Inflammatory macrophage treated with lipopolysaccharide for 4 hours (primary cell): ENCODE results near the gene ABCC3.
A peak's percentile ranks its signal among the peaks of the same experiment; 100 is the strongest.

Experiments
- DNase-seq: peaks from one replicate; pipeline ENCODE4 v3.0.0-alpha.2; 2020

ABCC3 gene

GRCh38 chr17:50608700-50609379 is 25.8 kb upstream of the ABCC3 start:
- DNase-seq: no peak

DNA sequence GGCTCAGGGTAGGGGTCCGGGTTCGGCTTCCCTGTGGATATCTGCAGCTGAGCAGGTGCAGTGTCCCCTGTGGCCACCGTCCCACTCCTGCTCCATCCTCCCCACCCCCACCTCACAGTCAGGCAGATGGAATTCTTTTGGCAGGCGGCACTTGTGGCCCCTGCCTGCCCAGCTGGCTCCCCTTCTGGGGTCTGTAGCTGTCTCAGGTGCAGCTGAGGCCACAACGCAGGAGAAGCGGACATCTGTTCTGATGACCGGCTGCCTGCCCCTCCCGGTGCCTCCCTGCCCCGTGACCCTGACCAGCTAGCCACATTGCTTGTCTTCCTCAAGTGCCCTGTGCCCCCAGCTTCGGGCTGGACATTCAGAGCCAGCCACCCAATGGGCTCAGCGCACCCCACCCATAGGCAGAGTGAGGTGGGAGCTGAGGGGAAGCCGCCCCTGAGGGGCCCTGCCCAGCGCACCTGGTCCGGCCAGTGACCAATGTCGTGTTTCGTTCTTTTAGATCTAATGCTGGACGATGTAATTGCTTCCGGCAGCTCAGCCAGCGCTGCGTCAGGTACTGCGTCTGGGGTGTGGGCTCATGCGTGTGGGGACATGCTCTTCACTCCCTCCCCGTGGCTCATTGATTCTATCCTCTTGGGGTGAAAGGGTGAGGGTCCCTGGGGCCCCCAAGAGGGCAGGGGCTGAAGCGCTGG is 25.2 kb upstream of the ABCC3 start:
- no peak for DNase-seq

DNA sequence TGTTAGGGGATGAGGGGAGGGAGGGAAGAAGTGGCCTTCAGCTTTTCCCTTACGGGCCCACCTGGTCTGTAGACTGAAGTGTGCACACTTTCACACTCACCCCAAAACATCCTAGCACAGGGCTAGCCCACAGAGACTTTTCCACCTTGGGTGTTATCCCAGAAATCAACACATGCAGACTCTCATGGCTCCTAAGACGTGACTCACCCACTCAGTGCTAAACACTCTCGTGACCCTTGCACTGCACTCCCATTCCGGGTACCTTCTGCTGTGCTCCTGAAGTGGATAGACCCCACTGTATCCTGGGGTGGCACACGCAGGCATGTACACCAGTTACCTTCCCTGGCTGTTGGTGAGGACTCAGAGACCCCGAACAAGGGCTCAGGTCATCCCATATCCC is 23.0 kb upstream of the ABCC3 start:
- DNase-seq: no peak

DNA sequence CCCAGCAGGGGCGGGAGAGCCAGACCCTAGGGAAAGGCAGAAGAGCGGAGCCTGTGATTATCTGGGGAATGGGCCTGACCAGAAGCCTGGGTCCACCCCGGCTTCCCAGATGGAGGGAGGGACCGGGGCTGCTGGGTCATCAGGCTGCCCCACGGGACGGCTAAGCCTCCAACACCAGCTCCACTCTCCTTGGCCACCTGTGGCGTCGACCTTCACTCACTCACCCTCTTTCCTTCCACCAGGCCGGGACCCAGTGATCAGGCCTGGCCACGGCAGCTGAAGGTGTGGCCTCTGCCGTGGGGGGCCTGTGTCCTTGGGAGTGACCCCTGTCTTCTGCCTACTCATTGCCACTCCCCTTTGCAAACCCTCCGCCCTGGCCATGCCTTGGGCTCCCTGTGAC is 22.4 kb upstream of the ABCC3 start:
- no peak for DNase-seq

DNA sequence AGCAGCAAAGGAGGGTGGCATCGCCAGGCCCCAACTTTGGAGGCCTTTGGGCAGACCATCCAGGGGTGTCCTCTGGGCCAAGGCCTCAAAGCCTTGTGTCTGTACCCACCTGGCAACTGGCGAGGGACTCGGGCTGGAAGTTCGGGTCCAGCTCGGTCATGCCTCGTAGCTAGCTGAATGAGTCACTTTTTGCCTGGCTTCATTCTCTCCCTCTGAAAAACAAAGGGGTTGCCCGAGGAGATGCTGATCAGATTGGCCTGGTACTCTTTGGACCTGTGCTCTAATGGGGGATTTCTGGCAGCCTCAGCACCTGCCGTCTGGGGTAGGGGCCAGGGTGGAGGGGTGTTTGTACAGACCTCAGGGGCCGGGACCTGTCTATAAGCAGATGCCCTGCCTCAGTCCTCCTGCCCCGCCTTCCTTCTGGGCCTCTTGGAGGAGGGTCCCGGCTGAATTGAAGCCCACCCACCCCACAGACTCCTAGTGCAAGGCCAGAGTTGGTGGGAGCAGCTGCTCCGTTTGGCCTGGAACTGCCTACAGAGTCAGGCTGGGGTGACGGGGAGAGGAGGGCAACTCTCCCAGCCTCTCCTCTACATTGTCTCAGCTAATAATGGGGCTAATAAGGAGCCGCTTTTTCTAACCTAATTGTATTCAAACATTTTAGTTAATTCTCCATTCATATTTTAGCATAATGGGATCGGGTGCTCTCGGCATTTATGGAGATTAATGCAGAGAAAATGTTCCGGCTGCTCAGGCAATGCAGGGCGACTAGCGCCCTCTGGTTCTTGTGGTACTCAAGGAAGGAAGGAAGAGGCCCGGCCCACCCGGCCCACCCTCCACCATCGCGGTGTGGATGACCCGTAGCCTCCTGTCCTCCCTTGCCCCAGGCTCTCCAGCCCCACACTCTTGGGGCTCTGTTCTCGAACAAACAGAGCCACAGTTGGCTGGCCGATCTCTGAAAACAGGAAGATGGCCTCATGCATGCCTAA is 21.4 kb upstream of the ABCC3 start:
- DNase-seq: no peak

- DNase-seq: no peak
These were observed 20.1 kb upstream of the ABCC3 start for GRCh38 chr17:50614471-50615051.

- no peak for DNase-seq
These were observed 18.9 kb upstream of the ABCC3 start for GRCh38 chr17:50615828-50616227.

GRCh38 chr17:50618300-50618699 is 16.4 kb upstream of the ABCC3 start:
- no peak for DNase-seq

DNA sequence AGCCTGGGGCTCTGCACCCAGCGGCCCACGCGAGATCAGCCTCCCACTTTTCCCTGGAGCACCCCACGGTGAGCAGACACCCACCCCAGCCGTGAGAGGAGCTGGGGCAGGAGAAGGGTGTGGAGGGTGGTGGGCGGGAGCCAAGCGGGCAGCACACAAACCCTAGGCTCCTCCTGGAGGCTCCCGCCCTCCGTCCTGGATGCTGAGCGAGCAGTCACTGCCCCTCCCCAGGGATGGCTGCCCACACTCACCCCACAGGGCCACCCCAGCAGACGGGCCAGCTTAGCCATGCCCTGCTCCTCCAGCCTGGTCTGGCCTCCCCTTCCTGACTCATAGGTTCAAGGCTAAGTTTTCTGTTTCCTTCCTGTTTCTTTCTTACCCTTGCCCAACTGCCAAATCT is 15.7 kb upstream of the ABCC3 start:
- DNase-seq: peak; percentile 84

- no peak for DNase-seq
These were observed 15.2 kb upstream of the ABCC3 start for GRCh38 chr17:50619489-50619888.

- no peak for DNase-seq
These were observed 14.4 kb upstream of the ABCC3 start for GRCh38 chr17:50620237-50620636.

- no peak for DNase-seq
These were observed 13.8 kb upstream of the ABCC3 start for GRCh38 chr17:50620858-50621257.

DNA sequence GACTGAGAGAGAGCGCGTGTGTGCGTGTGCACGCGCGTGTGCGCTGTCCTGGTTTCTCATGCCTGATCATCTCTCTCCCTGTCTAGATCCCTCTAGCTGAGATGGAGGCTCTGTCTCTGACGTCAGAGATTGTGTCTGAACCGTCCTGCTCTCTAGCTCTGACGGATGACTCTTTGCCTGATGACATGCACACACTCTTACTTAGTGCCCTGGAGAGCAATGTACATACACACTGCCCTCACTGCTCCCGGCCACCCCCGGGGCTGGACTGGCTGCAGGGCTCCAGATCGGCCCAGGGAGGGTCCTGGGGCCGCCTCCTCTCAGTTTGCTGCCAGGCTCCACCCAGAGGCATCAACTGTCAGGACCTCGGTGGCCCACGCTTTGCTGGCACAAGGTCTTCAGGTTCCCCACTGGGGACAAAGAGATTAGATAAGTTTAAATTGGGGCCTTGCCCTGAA is 13.1 kb upstream of the ABCC3 start:
- DNase-seq: peak; percentile 42

DNA sequence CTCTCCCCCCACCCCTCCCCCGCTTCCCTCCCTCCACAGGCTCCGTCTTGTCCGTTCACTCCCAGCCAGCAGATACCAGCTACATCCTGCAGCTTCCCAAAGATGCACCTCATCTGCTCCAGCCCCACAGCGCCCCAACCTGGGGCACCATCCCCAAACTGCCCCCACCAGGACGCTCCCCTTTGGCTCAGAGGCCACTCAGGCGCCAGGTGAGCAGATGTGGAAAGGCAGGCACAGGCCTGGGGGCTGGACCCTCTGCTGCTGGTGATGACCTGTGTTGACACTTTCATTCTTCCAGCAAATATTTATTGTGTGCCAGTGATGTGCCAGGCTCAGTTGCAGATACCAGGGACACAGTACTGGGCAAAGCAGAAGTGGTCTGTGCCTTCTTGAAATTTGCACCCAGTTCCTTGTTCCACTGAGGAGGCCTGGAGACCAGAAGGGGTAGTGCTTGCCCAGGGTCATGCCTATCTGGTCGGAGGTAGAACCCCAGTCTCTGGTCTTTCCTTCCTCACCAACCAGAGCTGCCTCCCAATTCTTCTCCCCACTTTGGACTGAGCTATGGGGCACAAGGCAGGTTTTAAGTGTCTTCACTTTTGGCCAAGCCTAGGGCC is 10.3 kb upstream of the ABCC3 start:
- peak; percentile 53 for DNase-seq

DNA sequence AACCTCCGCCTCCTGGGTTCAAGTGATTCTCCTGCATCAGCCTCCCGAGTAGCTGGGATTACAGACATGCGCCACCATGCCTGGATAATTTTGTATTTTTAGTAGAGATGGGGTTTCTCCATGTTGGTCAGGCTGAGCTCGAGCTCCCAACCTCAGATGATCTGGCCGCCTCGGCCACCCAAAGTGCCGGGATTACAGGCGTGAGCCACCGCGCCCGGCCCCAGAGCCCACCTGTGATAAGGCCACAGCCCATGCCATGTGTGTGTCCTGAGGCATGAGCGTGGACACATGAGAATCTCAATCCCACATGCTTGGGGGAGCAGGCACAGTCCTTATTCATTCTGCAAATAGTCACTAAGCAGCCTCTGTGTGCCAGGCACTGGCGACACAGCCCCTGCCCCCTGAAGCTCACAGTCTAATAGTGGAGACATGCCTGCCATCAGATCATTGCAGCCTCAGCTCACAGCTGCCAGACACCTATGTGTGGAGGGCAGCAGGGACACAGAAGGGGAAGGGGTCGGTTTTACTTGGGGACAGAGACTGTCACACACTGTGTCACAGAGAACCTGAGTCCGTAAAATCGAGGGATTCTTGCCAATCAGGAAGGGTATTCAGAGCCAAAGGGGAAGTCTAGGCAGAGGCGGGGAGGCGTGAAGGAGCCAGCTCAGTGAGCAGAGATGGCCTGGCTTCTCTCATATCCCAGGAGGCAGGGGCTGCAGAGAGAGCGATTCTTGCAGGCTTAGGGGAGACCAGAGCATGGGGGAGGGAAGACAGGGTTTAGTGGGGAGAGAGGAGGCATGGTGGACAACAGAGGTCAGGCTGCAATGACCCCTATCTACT is 9.4 kb upstream of the ABCC3 start:
- no peak for DNase-seq

DNA sequence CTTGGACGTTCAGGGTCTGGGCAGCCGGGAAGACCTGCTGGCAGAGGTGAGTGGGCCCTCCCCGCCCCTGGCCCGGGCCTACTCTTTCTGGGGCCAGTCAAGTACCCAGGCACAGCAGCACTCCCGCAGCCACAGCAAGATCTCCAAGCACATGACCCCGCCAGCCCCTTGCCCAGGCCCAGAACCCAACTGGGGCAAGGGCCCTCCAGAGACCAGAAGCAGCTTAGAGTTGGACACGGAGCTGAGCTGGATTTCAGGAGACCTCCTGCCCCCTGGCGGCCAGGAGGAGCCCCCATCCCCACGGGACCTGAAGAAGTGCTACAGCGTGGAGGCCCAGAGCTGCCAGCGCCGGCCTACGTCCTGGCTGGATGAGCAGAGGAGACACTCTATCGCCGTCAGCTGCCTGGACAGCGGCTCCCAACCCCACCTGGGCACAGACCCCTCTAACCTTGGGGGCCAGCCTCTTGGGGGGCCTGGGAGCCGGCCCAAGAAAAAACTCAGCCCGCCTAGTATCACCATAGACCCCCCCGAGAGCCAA is 8.6 kb upstream of the ABCC3 start:
- DNase-seq: peak; percentile 57

DNA sequence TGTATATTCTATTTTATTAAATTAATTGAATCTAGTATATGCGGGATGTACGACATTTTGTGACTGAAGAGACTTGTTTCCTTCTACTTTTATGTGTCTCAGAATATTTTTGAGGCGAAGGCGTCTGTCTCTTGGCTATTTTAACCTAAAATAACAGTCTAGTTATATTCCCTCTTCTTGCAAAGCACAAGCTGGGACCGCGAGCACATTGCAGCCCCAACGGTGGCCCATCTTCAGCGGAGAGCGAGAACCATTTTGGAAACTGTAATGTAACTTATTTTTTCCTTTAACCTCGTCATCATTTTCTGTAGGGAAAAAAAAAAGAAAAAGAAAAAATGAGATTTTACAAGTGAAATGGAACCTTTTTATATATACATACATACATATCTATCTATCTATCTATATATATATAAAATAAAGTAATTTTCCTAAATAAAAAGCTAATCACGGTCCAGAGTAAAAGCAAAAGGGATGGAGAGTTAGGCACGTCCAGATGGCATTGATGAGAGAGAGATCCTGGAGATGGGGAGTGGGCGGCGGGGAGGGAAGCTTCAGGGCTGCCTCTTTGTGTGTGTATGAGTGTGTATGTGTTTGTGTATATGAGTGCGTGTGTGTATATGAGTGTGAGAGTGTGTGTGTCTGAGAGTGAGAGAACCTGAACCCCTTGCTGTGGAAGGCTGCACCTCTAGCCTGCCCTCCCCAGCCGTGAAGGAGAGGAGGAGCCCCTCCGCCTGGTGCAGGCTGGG is 7.5 kb upstream of the ABCC3 start:
- DNase-seq: no peak

DNA sequence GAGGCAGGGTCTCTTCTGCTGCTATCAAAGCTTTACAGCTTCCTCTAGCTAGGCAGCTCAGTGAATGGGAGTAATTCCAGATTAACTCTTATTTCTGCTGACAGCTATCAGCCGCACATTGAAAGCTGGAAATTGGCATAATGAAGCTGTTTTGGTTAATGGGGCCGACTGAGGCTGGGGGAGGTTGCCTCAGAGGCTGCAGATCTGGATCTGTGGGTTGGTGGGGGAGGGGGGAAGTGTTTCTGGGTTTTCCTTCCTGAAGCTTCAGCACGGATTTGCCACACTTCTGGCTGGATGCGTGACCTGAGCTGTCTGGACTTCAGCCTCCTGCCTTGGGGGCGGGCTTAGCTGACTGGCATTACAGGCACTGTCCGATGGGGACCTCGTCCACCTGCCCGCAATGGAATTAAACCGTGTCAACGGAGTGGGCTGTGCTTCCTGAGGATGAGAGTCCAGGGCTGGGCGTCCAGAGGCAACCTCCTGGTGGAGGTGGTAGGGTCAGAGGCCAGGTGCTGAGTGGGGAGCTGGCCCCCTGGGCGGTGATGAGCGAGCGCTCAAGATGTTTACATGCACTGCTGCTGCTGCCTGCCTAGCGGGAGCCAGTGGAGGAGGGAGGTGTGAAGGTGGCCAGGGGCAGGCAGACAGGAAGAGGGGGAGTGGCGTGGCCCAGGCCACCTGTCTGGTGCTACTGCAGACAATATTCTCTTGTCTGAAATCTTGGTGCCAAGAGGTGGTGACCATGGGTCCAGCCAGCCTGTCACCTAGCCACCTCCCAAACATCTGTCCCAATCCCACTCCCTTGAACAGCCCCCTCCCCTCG is 6.7 kb upstream of the ABCC3 start:
- DNase-seq: no peak

DNA sequence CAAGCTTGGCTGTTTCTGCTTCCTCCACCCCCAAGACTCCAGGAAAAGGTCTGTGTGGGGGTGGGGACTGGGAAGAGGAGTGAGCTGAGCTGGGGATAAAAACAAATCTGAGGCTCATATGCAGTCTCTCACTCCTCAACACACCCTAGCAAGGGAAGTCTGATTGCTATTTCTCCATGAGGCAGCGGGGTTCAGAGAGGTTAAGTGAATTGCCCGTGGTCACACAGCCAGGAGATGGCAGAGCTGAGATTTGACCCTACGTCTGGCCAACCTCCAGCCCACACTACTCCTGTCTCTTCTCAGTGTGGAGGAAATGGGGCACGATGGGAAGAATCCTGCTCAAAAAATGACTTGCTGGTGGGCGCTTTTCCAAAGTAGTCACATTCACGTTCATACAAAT is 4.8 kb upstream of the ABCC3 start:
- no peak for DNase-seq
